Tibial nerve (tissue), 4 donors: ENCODE results near the gene OCEL1. TPM values are rescaled to one million over a fixed set of nuclear protein-coding genes. Genes with fewer than 3 reads are reported as not detected.
A peak's percentile ranks its signal among the peaks of the same experiment; 100 is the strongest.

Experiments used
- DNase-seq, 2 donors: peaks; one replicate each; pipeline ENCODE4 v3.0.0-alpha.2; 2019; ENCODE audit warnings: low spot score in 2 of 2
- H3K27ac ChIP-seq, 4 donors: fragments of 200-600 bp; sonication (generic) in 3 of 4; one replicate each; pipeline ENCODE4 v1.5.1; 2017 to 2019; ENCODE audit warnings: mild to moderate bottlenecking in 1 of 4
- H3K27me3 ChIP-seq, 2 donors: fragments of 200-600 bp; sonication (generic) in 1 of 2; one replicate each; pipeline versions ENCODE4 v1.5.1 to v1.6.0; 2017 to 2019
- H3K36me3 ChIP-seq, 3 donors: fragments of 200-600 bp; sonication (generic); one replicate each; pipeline ENCODE4 v1.5.1; 2018 to 2019
- H3K4me1 ChIP-seq, 4 donors: fragments of 200-600 bp; sonication (generic) in 3 of 4; one replicate each; pipeline ENCODE4 v1.5.1; 2017 to 2019
- H3K4me3 ChIP-seq, 4 donors: fragments of 200-600 bp; sonication (generic) in 3 of 4; one replicate each; pipeline ENCODE4 v1.5.1; 2017 to 2019; ENCODE audit warnings: mild to moderate bottlenecking in 1 of 4, moderate library complexity in 1 of 4
- H3K9me3 ChIP-seq, 4 donors: fragments of 200-600 bp; sonication (generic) in 3 of 4; one replicate each; pipeline ENCODE4 v1.5.1; 2017 to 2019
- EP300 ChIP-seq, 2 donors: sonication (generic); formaldehyde crosslinking; IDR thresholded peaks; one replicate each; pipeline ENCODE4 v1.6.1; 2017; ENCODE audit warnings: antibody characterized with exemption in 2 of 2, mild to moderate bottlenecking in 1 of 2
- POLR2A ChIP-seq, 2 donors: fragments of 450-650 bp; IDR thresholded peaks; one replicate each; pipeline ENCODE4 v1.6.1; 2017; ENCODE audit warnings: antibody characterized with exemption in 2 of 2, mild to moderate bottlenecking in 2 of 2, moderate library complexity in 2 of 2
- WGBS, 2 donors: methylation state at CpG; one replicate each; pipeline ENCODE4 v1.1.5; 2018; 5-methylcytosine and 5-hydroxymethylcytosine counted together
- total RNA-seq, 4 donors: library from RNA; depleted of rRNA; stranded (reverse); fragments of >200 nt; gene quantifications; one replicate each; pipeline ENCODE4 v1.1.0, GENCODE V29; 2016
- TF ChIP-seq, protein P1 (sequence below), 5 experiments: fragments of 200-600 bp in 3 of 5; fragments of 450-650 bp in 2 of 5; sonication (generic) in 3 of 5; IDR thresholded peaks; one replicate each; pipeline ENCODE4 v1.5.1; 2016 to 2019; ENCODE audit warnings: antibody characterized with exemption in 5 of 5, mild to moderate bottlenecking in 3 of 5, moderate library complexity in 2 of 5

Gene OCEL1, protein sequence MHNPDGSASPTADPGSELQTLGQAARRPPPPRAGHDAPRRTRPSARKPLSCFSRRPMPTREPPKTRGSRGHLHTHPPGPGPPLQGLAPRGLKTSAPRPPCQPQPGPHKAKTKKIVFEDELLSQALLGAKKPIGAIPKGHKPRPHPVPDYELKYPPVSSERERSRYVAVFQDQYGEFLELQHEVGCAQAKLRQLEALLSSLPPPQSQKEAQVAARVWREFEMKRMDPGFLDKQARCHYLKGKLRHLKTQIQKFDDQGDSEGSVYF
- 10 to 100 TPM in 1 of 4 donors, 1 to 10 TPM in 3; 3.3 to 30.0 (median 5.8) TPM for total RNA-seq

DNA sequence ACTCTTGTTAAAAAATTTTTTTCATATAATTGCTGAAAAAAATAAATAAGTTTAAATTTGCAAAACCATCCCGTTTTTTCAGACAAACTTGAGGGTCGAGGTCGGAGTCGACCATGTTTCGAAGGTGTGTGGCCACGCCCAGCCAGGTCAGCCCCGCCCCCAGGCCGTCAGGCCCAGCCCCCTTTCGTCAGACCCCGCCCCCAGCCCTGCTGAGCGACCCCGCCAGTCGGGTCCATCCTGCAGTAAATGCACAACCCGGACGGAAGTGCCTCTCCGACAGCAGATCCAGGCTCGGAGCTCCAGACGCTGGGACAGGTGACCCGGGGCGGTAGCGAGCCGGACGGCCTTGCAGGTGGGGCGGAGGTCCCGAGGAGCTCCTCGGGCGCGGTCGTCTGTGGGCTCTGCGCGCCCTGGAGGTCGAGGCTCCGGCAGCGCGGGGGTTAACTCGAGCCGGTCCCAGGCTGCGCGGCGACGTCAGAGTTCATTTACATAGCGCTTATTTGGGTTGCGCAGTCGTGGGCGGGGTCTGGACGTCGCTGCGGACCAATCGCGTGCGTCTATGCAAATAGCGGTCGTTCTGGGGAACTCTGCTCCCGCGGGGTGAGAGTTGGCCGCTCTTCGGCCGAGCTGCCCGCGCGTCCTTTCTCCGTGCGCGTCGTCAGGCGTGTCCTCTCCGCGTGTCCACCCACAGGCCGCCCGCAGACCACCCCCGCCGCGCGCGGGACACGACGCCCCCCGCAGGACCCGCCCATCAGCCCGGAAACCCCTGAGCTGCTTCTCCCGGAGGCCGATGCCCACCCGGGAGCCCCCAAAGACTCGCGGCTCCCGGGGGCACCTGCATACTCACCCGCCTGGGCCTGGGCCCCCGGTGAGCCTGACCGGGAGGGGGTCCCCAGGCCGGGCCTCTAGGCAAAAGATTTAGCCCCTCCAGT is at the start of gene OCEL1:
Gene OCEL1 (plus strand): TSS at position 225 of the 932 bp plus-strand sequence. CDS start 22 bp downstream, at position 247.
- TF ChIP-seq POLR2A (IDR thresholded peaks at IDR 0.05) (peak; percentile 75 to 85), EP300 (IDR thresholded peaks at IDR 0.05) (peak; percentile 89 to 91)
- TF ChIP-seq, protein P1, sequence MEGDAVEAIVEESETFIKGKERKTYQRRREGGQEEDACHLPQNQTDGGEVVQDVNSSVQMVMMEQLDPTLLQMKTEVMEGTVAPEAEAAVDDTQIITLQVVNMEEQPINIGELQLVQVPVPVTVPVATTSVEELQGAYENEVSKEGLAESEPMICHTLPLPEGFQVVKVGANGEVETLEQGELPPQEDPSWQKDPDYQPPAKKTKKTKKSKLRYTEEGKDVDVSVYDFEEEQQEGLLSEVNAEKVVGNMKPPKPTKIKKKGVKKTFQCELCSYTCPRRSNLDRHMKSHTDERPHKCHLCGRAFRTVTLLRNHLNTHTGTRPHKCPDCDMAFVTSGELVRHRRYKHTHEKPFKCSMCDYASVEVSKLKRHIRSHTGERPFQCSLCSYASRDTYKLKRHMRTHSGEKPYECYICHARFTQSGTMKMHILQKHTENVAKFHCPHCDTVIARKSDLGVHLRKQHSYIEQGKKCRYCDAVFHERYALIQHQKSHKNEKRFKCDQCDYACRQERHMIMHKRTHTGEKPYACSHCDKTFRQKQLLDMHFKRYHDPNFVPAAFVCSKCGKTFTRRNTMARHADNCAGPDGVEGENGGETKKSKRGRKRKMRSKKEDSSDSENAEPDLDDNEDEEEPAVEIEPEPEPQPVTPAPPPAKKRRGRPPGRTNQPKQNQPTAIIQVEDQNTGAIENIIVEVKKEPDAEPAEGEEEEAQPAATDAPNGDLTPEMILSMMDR (IDR thresholded peaks at IDR 0.05) = peak in 1 of 5 experiments; percentile 56
- peak within 1 kb of the TSS; percentile 44 to 67 (median 64) for H3K4me3 ChIP-seq
- peak within 1 kb of the TSS; percentile 73 to 94 (median 90) for H3K27ac ChIP-seq
- no peaks in the 10 kb centered on the region for H3K27me3 ChIP-seq
- H3K4me1 ChIP-seq = peaks cover 0 to 21% (median 4%) of the 10 kb centered on the region in 4 donors
- 0% methylated on average over 25 to 76 of the region's 90 CpGs for WGBS, 2 donors
- peaks cover 0 to 30% (median 3%) of the 10 kb centered on the region in 3 donors for H3K36me3 ChIP-seq
- DNase-seq = peak; percentile 98
- H3K9me3 ChIP-seq = no peaks in the 10 kb centered on the region

DNA sequence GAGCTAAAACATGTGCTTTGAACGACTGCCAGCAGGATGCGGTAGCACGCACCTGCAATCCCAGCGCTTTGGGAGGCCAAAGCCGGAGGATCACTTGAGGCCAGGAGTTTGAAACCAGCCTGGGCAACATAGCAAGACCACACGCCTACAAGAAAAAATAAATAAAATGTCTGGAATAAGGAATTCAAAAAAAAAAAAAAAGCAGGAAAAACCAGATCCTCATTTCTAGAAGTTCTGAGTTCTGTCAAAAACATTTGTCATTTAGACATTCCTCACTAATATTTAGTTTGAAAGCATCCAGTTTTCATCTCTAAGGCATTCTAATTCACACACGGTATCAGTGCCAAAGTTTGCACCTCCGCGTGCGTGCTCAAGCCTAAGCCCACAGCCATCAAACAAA is 47.7 kb upstream of the OCEL1 start:
- DNase-seq = no peak
- Histone ChIP-seq H3K27me3 (no peaks in the 10 kb centered on the region), H3K27ac (no peak overlapping the region), H3K9me3 (no peaks in the 10 kb centered on the region), H3K36me3 (peaks cover 0 to 96% (median 0%) of the 10 kb centered on the region in 3 donors), H3K4me1 (no peaks in the 10 kb centered on the region), H3K4me3 (no peak overlapping the region)
- 88 to 94% methylated on average over 10 of the region's 10 CpGs for WGBS, 2 donors
- no peak for TF ChIP-seq POLR2A (IDR thresholded peaks at IDR 0.05)
- TF ChIP-seq EP300 (IDR thresholded peaks at IDR 0.05) = no peak

DNA sequence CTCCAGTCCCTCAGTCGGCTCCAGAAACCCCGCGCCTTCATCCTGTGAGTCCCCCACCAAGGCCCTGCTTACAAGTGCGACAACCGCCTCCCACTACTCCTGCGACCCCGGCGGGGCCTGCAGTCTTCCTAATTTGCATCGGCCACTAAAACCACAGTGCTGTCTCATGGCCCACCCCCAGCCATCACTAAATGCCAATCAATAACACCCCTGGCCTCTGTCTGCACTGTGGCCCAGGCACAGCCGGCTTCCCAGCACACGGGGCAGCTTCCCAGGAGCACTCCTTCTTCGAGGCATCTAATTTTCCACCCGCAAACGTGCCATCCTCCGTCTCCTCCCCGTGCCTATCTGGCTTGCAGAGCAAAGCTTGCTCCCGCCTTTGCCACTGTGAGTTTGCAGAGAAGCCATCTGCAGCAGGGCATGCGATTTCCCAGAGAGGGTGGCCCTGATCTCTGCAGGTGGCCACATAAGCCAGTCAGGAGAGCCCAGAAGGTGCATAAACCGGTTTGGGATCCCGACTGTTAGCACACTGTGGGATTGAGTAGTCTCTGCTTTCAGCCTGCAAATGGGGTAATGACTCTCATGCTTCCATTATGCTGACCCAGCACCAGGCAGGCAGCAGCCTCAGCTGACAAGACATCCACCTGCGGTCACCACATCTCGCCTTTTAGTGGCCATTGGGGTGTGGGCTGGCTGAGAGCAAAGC is 44.9 kb upstream of the OCEL1 start:
- TF ChIP-seq POLR2A (IDR thresholded peaks at IDR 0.05) = no peak
- TF ChIP-seq EP300 (IDR thresholded peaks at IDR 0.05) = no peak
- TF ChIP-seq, protein P1 (IDR thresholded peaks at IDR 0.05) = no peak
- H3K36me3 ChIP-seq = peaks cover 0 to 95% (median 4%) of the 10 kb centered on the region in 3 donors
- no peak for DNase-seq
- 65 to 69% methylated on average over 22 of the region's 22 CpGs for WGBS, 2 donors
- no peaks in the 10 kb centered on the region for H3K9me3 ChIP-seq
- H3K27ac ChIP-seq = no peak overlapping the region
- no peak overlapping the region for H3K4me3 ChIP-seq
- no peaks in the 10 kb centered on the region for H3K27me3 ChIP-seq
- H3K4me1 ChIP-seq = no peaks in the 10 kb centered on the region

DNA sequence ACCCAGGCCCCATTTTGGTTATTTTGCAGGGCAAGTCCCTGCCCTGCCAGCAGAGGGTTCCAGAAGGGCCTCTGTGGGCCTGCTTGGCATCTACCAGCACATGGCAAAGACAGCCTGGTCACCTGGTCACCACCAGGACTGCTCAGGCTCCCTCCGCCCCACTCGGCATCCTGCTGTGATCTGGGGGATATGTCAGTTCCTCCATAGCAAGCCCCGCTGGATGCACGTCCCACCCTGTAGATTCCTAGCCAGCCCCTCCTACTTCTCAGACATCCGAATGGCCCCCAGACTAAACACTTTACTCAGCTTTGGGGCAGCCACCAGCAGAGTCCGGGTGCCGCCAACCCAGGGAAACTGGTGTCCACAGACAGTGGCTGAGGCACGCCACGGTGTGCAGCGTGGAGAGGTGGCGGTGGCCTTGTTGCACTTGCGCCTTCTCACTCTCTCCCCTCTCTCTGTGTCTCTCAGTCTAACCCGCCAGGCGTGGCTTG is 42.7 kb upstream of the OCEL1 start:
- Histone ChIP-seq H3K27ac (peak overlapping the region in 1 of 4 donors; percentile 37), H3K27me3 (no peaks in the 10 kb centered on the region), H3K36me3 (peaks cover 3 to 95% (median 20%) of the 10 kb centered on the region in 3 donors), H3K4me1 (no peaks in the 10 kb centered on the region), H3K4me3 (no peak overlapping the region), H3K9me3 (no peaks in the 10 kb centered on the region)
- DNase-seq = no peak
- TF ChIP-seq EP300 (IDR thresholded peaks at IDR 0.05) = no peak
- TF ChIP-seq, protein P1 (IDR thresholded peaks at IDR 0.05) = no peak
- no peak for TF ChIP-seq POLR2A (IDR thresholded peaks at IDR 0.05)
- 81 to 90% methylated on average over 14 of the region's 14 CpGs for WGBS, 2 donors

DNA sequence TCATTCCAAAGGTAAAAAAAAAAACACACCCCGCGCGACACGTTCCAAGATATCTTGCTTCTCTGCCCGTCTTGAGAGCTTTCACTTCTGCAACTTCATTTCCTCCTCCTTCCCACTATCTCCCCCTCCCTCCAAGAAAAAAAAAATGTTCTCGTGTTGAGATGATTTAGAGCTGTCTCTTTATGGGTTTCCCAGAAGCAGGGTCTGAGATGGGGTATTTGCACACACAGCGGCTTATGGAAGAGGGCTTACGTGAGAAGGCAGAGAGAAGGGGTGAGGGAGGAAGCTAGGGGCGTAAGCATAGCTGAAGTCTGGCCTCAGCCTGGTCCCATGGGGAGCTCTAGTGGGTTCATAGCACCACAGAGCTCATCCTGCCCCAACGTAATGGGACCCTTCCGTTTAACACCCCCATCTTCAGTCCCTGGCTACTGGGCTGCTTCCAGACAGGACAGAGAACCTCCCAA is 42.1 kb upstream of the OCEL1 start:
- peaks cover 3 to 96% (median 21%) of the 10 kb centered on the region in 3 donors for H3K36me3 ChIP-seq

More for the DNA sequence above, 42.1 kb upstream of the OCEL1 start:
- Histone ChIP-seq H3K27ac (peak overlapping the region in 1 of 4 donors; percentile 37), H3K4me1 (no peaks in the 10 kb centered on the region), H3K27me3 (no peaks in the 10 kb centered on the region), H3K9me3 (no peaks in the 10 kb centered on the region), H3K4me3 (peak overlapping the region in 1 of 4 donors; percentile 15)
- 68 to 70% methylated on average over 11 of the region's 11 CpGs for WGBS, 2 donors
- TF ChIP-seq POLR2A (IDR thresholded peaks at IDR 0.05) (no peak), EP300 (IDR thresholded peaks at IDR 0.05) (no peak)
- TF ChIP-seq, protein P1 (IDR thresholded peaks at IDR 0.05) = no peak
- DNase-seq = no peak
